ENCODE measurements around the gene LRWD1. TPM values are rescaled to one million over a fixed set of nuclear protein-coding genes. Genes with fewer than 3 reads are reported as not detected.
"Not testable (repeated sequence)": the region's sequence is repeated elsewhere in the genome, so short reads cannot be mapped to it uniquely, and the experiment has no call there.

Gene LRWD1
- total RNA-seq, 1 experiment from 2014 or later: 18.0 TPM

DNA sequence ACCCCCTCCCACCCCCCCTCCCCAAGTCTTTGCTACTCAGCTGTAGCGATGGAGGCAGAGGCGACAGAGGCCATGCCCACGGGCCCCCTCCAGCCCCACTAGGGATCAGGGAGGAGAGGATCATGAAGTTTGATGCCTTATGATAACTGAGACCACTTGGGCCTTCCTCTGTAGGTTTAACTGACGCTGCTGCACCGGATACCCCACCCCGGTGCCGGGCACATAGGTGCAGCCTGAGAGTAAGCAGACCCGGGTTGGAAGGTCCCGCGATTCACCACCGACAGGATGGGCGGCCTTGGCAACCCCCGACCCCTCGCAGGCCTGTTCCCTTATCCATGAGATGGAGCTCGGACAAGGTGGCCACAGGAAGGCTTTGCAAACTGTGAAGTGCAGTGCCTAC is 29.2 kb downstream of the LRWD1 start:
- H3K9me3 Mint-ChIP-seq (ENCODE audit: low read depth, unreplicated experiment); H3K36me3 Mint-ChIP-seq (ENCODE audit: insufficient read depth, unreplicated experiment); CTCF ChIA-PET; BruUV-seq (replicated peaks); H3K4me1 Mint-ChIP-seq (ENCODE audit: low read depth, unreplicated experiment); H3K4me3 Mint-ChIP-seq (ENCODE audit: low read depth, unreplicated experiment); DNase-seq; intact Hi-C loops (cut with micrococcal nuclease; ENCODE audit: unreplicated experiment); H3K27me3 Mint-ChIP-seq (ENCODE audit: unreplicated experiment); H3K27ac Mint-ChIP-seq (ENCODE audit: unreplicated experiment): not testable (repeated sequence)

DNA sequence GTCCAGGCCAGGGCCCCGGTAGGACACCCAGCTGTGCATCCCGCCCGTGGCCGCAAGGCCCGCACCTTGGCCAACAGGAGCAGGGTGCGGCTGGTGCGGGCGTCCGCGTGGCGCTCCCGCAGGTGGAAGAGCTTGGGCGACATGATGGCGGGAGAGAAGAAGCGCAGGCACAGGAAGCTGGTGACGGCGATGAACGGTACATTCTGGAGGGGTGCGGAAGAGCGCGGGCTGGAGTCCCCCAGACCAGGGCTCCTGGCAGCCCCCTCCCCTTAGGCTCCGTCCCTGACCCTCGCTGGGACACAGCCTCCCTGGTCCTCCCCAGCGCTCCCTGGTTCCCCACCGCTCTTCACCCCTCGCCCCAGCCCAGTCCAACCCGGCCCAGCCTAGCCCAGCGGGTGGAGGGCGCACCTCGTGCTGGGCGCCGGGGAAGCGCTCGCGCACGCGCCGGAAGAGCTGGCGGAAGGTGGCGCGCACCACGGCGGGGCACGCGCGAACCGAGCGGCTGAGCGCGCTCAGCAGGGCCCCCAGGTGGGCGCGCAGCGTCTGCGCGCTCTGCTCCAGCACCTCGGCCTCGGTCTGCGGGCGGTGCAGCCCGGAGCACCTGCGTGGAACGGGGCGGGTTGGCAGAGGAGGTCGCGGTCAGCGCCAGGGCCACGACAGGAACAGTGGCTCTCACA is 29.8 kb downstream of the LRWD1 start:
- H3K4me1 Mint-ChIP-seq (ENCODE audit: low read depth, unreplicated experiment); H3K27ac Mint-ChIP-seq (ENCODE audit: unreplicated experiment); H3K4me3 Mint-ChIP-seq (ENCODE audit: low read depth, unreplicated experiment); H3K9me3 Mint-ChIP-seq (ENCODE audit: low read depth, unreplicated experiment); H3K27me3 Mint-ChIP-seq (ENCODE audit: unreplicated experiment); DNase-seq; H3K36me3 Mint-ChIP-seq (ENCODE audit: insufficient read depth, unreplicated experiment); BruUV-seq (replicated peaks); intact Hi-C loops (cut with micrococcal nuclease; ENCODE audit: unreplicated experiment); CTCF ChIA-PET: not testable (repeated sequence)

DNA sequence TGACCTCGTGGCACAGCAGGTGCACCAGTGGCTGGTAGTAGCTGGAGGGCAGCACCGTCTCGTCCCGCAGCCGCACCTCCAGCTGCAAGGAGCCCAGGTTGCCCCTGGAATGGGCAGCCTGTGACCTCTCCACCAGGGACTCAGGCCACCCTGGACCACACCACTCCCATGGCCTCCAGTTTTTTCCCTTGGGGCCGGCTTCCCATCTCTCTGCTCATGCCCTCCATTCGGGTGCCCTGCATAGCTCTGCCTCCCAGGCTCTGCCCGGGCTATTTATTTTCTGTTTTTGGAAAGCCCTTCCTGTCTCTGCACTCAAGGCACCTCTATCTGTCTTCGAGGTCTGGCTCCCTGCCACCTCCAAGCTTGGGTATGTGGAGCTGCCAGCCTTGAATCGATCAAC is 32.1 kb downstream of the LRWD1 start:
- BruUV-seq (replicated peaks); H3K27me3 Mint-ChIP-seq (ENCODE audit: unreplicated experiment); H3K27ac Mint-ChIP-seq (ENCODE audit: unreplicated experiment); intact Hi-C loops (cut with micrococcal nuclease; ENCODE audit: unreplicated experiment); DNase-seq; H3K4me1 Mint-ChIP-seq (ENCODE audit: low read depth, unreplicated experiment); CTCF ChIA-PET; H3K9me3 Mint-ChIP-seq (ENCODE audit: low read depth, unreplicated experiment); H3K4me3 Mint-ChIP-seq (ENCODE audit: low read depth, unreplicated experiment); H3K36me3 Mint-ChIP-seq (ENCODE audit: insufficient read depth, unreplicated experiment): not testable (repeated sequence)

DNA sequence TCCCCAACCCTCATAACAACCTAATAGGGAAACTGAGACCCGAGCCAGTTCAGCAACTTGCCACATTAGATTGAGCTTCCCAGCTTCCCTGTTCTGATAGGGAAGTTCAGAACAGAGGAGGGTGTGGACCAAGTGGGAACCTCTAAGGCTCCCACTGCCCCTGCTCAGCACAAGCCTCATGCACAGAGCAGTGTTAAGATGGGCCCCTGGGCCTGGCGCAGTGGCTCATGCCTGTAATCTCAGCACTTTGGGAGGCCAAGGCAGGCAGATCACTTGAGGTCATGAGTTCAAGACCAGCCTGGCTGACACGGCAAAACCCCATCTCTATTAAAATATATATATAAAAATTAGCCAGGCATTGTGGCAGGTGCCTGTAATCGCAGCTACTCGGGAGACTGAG is 32.5 kb downstream of the LRWD1 start:
- DNase-seq; H3K9me3 Mint-ChIP-seq (ENCODE audit: low read depth, unreplicated experiment); H3K4me1 Mint-ChIP-seq (ENCODE audit: low read depth, unreplicated experiment); H3K27ac Mint-ChIP-seq (ENCODE audit: unreplicated experiment); BruUV-seq (replicated peaks); H3K27me3 Mint-ChIP-seq (ENCODE audit: unreplicated experiment); intact Hi-C loops (cut with micrococcal nuclease; ENCODE audit: unreplicated experiment); H3K36me3 Mint-ChIP-seq (ENCODE audit: insufficient read depth, unreplicated experiment); CTCF ChIA-PET; H3K4me3 Mint-ChIP-seq (ENCODE audit: low read depth, unreplicated experiment): not testable (repeated sequence)

DNA sequence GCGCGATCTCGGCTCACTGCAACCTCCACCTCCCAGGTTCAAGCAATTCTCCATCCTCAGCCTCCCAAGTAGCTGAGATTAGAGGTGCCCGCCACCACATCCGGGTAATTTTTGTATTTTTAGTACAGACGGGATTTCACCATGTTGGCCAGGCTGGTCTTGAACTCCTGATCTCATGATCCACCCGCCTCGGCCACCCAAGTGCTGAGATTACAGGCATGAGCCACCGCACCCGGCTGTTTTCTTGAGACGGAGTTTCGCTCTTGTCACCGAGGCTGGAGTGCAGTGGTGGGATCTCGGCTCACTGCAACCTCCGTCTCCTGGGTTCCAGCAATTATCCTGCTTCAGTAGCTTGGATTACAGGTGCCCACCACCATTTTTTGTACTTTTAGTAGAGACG is 33.5 kb downstream of the LRWD1 start:
- CTCF ChIA-PET; H3K27me3 Mint-ChIP-seq (ENCODE audit: unreplicated experiment); H3K4me1 Mint-ChIP-seq (ENCODE audit: low read depth, unreplicated experiment); H3K4me3 Mint-ChIP-seq (ENCODE audit: low read depth, unreplicated experiment); H3K27ac Mint-ChIP-seq (ENCODE audit: unreplicated experiment); H3K36me3 Mint-ChIP-seq (ENCODE audit: insufficient read depth, unreplicated experiment); H3K9me3 Mint-ChIP-seq (ENCODE audit: low read depth, unreplicated experiment); BruUV-seq (replicated peaks); DNase-seq; intact Hi-C loops (cut with micrococcal nuclease; ENCODE audit: unreplicated experiment): not testable (repeated sequence)

DNA sequence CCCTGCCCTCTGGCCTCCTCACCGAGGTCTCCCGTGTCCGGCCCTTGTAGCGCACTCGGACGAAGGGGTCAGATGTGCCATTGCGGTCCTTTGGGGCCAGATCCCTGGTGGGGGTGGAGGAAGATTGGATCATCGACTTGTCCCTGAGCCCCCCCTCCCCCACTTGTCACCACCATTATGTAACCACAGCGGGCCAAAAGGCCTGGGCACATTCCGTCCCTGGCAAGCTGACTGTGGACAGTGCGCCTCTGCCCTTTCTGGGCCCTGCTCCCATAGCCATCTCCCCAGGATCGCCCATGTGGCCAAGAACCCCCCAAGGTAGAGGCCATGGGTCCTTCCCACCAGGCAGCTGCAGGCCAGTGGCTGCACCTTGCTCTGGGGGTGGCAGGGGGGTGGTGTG is 38.4 kb downstream of the LRWD1 start:
- H3K4me3 Mint-ChIP-seq (ENCODE audit: low read depth, unreplicated experiment); H3K27ac Mint-ChIP-seq (ENCODE audit: unreplicated experiment); H3K27me3 Mint-ChIP-seq (ENCODE audit: unreplicated experiment); intact Hi-C loops (cut with micrococcal nuclease; ENCODE audit: unreplicated experiment); DNase-seq; H3K4me1 Mint-ChIP-seq (ENCODE audit: low read depth, unreplicated experiment); H3K36me3 Mint-ChIP-seq (ENCODE audit: insufficient read depth, unreplicated experiment); BruUV-seq (replicated peaks); H3K9me3 Mint-ChIP-seq (ENCODE audit: low read depth, unreplicated experiment); CTCF ChIA-PET: not testable (repeated sequence)

DNA sequence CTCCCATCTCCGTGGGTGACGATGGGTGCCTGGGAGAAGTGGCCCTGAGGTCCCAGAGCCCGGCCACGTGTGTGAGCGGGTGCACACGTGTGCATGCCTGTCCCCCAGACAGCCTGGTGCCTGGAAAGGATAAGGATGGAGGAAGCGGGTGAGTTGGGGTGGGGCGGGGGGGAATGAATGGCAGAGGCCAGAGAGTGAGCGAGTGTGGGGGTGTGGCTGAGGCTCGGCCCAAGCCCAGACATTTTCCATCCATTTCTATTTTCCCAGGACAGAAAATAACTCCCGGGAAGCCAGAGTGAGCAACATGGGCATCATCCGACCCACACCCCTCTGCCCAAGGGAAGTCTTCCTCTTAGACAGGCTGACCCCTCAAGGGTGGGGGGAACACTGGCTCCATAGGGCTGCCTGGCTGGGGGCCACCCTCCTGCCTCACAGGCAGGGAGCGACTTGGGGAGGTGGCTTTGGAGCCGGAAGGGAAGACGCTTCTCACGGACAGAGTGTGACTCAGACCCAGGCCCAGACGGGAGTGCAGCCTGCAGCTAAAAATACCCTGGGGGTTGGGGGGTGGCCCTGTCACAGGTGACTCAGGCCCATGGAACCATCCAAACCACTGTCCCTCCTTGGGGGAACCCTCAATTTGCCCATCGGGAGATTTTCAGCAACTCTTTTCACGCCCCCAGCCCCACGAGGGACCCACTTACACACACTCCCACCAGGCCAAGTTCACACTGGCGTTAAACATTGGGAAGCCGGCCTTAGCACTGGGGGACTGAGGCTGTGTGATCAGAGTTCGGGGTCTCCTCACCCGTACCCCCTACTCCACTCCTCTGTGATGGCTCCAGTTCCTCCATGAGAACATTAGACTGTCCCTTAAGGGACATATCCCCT is 40.8 kb downstream of the LRWD1 start:
- DNase-seq; H3K4me1 Mint-ChIP-seq (ENCODE audit: low read depth, unreplicated experiment); H3K9me3 Mint-ChIP-seq (ENCODE audit: low read depth, unreplicated experiment); H3K27me3 Mint-ChIP-seq (ENCODE audit: unreplicated experiment); H3K27ac Mint-ChIP-seq (ENCODE audit: unreplicated experiment); intact Hi-C loops (cut with micrococcal nuclease; ENCODE audit: unreplicated experiment); H3K4me3 Mint-ChIP-seq (ENCODE audit: low read depth, unreplicated experiment); CTCF ChIA-PET; H3K36me3 Mint-ChIP-seq (ENCODE audit: insufficient read depth, unreplicated experiment); BruUV-seq (replicated peaks): not testable (repeated sequence)

DNA sequence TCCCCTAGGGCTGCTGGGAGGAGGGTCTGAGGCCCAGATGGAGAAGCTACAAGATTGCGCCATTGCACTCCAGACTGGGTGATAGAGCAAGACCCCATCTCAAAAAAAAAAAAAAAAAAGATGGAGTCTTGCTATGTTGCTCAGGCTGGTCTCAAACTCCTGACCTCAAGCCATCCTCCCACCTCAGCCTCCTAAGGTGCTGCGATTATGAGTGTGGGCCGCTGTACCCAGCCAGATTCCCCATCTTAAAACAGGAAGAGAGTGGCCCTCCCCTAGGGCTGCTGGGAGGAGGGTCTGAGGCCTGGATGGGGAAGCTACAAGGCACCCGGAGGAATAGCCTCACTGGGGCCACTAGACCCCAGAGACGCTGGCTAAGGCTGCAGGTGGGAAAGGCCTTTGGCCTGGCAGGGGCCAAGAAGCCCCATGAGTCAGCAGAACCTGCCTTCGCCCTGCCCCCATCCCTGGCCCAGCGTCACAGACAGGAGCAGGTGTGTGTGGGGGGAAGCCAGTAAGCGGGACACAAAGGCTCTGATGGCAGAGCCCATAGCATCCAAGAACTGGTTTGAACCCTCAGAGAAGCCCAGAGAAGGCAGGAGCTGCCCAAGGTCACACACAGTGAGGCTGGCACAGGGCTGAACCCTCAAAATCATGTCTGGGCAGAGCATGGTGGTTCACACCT is 42.8 kb downstream of the LRWD1 start:
- H3K4me1 Mint-ChIP-seq (ENCODE audit: low read depth, unreplicated experiment); H3K4me3 Mint-ChIP-seq (ENCODE audit: low read depth, unreplicated experiment); H3K27me3 Mint-ChIP-seq (ENCODE audit: unreplicated experiment); H3K36me3 Mint-ChIP-seq (ENCODE audit: insufficient read depth, unreplicated experiment); H3K9me3 Mint-ChIP-seq (ENCODE audit: low read depth, unreplicated experiment); CTCF ChIA-PET; H3K27ac Mint-ChIP-seq (ENCODE audit: unreplicated experiment); BruUV-seq (replicated peaks); DNase-seq; intact Hi-C loops (cut with micrococcal nuclease; ENCODE audit: unreplicated experiment): not testable (repeated sequence)

DNA sequence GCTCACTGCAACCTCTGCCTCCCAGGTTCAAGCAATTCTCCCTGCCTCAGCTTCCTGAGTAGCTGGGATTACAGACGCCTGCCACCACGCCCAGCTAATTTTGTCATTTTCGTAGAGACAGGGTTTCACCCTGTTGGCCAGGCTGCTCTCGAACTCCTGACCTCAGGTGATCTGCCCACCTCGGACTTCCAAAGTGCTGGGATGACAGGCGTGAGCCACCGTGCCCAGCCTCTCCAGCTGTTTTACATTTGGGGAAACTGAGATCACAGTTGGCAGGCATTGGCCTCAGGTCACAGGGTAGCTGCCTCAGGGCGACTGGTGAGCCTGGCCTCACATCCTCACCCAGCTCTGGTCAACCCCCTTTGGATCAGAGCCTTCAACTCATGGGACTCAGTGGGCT is 45.8 kb downstream of the LRWD1 start:
- intact Hi-C loops (cut with micrococcal nuclease; ENCODE audit: unreplicated experiment); CTCF ChIA-PET; H3K4me3 Mint-ChIP-seq (ENCODE audit: low read depth, unreplicated experiment); DNase-seq; H3K4me1 Mint-ChIP-seq (ENCODE audit: low read depth, unreplicated experiment); H3K27ac Mint-ChIP-seq (ENCODE audit: unreplicated experiment); H3K27me3 Mint-ChIP-seq (ENCODE audit: unreplicated experiment); BruUV-seq (replicated peaks); H3K9me3 Mint-ChIP-seq (ENCODE audit: low read depth, unreplicated experiment); H3K36me3 Mint-ChIP-seq (ENCODE audit: insufficient read depth, unreplicated experiment): not testable (repeated sequence)
